NCI-H1930 (cell line): ENCODE data around the gene DDX49.
A peak's percentile ranks its signal among the peaks of the same experiment; 100 is the strongest.
"Not testable (repeated sequence)": the region's sequence is repeated elsewhere in the genome, so short reads cannot be mapped to it uniquely, and the experiment has no call there.

Experiments used
- DNase-seq, 2 experiments: peaks; one replicate each; lab custom pipeline; 2025; lab: John Stamatoyannopoulos, UW

The DDX49 gene

GRCh38 chr19:18910801-18911436 lies 8.6 kb upstream of the DDX49 start:
- DNase-seq = no peak

GRCh38 chr19:18912933-18913332 lies 6.6 kb upstream of the DDX49 start:
- no peak for DNase-seq

DNA sequence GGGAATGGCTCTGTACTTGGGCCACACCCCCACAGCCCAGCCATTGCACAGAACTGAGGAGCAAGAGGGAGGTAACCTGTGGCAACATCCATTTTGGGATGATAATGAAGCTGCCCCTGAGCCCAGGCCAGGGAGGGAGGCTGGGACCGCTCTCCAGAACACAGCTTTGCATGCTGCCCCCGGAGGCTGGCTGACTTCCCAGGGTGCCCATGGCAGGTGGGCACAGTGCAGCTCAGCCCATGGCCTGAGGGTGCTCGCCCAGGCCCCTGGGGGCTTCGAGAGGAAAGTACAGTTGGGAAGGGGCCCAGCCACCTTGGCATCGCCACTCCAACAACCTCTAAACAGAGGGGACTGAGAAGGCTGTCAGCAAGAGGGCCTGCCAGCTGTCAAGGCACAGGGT lies 6.0 kb upstream of the DDX49 start:
- no peak for DNase-seq

DNA sequence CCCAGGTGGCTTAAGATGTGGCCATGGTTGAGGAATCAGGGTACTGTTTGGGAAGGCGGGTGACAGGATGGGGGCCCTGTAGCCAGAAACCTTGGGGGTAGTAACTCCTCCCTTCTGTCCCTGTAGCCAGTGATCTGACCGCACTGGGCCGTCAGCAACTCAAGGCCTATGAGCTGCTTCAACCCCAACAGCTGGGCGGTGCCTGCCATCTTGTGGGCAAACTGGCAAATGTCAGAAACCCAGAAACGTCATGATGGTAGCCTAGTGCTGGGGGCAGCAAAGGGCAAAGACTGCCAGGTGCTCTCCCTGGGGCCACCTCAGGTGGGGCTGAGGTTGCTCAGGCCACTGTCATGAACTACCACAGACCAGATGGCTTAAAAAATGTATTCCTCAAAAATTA lies 3.9 kb upstream of the DDX49 start:
- DNase-seq = peak in 1 of 2 experiments; percentile 4

DNA sequence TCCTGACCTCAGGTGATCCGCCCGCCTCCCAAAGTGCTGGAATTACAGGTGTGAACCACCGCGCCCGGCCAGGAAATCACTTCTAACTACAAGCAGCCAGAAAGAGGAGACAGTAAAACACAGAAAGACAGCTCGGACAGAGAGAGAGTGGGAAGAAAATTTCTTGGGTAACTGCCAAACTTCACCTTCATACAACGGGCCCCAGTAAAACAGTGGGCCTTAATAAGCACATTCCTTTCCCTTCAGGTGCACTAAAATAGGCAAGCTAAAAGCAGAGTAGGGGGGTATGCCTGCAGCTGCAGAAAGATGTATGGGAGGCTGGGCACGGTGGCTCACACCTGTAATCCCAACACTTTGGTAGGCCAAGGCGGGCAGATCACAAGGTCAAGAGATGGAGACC lies 1.9 kb upstream of the DDX49 start:
- not testable (repeated sequence) for DNase-seq

GRCh38 chr19:18919900-18920214 lies 342 bp downstream of the DDX49 start:
- no peak for DNase-seq

DNA sequence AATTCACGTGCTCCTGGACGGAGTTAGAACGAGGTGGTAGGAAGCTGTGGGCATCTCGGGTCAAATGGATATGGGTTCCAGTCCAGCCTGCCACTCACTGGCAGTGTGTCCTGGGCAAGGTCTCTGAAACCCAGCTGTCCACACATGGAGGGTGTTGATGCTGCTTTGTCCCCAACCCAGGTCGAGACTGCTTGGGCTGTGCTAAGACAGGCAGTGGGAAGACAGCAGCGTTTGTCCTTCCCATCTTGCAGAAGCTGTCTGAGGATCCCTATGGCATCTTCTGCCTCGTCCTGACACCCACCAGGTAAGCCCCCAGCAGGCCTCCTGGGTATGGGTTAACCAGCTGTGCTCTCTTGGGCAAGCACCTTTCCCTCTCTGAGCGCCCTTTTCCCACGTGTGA lies 885 bp downstream of the DDX49 start:
- no peak for DNase-seq

DNA sequence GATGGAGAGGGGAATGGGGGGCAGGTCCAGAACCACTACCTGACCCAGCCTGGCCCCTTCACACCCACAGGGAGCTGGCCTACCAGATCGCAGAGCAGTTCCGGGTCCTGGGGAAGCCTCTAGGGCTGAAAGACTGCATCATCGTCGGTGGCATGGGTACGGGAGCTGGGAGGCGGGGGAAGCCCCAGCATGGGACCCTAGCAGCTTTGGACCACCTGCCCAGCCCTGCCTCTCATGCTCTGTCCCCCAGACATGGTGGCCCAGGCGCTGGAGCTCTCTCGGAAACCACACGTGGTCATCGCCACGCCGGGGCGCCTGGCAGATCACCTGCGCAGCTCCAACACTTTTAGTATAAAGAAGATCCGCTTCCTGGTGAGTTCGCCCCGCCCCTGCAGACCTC lies 2.1 kb downstream of the DDX49 start:
- no peak for DNase-seq

GRCh38 chr19:18922228-18922985 lies 2.9 kb downstream of the DDX49 start:
- DNase-seq = no peak

GRCh38 chr19:18924684-18925213 lies 5.2 kb downstream of the DDX49 start:
- no peak for DNase-seq

GRCh38 chr19:18928018-18928805 lies 8.7 kb downstream of the DDX49 start:
- DNase-seq = no peak

GRCh38 chr19:18929311-18929710 lies 9.8 kb downstream of the DDX49 start:
- no peak for DNase-seq

GRCh38 chr19:18931316-18932162 lies 12.0 kb downstream of the DDX49 start:
- no peak for DNase-seq

- DNase-seq = no peak
Observed at GRCh38 chr19:18932216-18932841, 12.8 kb downstream of the DDX49 start.

DNA sequence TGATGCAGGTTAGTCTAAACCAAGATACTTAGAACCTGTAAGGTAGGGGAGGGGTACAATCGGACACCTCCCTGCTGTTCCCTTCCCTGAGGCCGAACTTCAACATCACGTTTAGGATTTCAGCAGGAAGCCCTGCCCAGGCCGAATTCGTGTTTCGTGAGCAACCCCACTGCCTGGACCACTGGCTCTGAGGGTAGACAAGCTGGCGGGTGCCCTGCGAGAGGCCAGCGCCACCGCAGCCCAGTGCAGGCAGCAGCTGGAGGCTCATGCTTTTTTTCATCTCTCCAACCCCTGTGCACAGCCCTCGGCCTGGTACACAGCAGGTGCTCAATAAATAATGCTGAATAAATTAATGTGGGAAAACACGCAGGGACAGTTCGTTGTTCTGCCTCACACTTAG lies 13.8 kb downstream of the DDX49 start:
- no peak for DNase-seq

- no peak for DNase-seq
Observed at GRCh38 chr19:18939163-18939562, 19.6 kb downstream of the DDX49 start.

DNA sequence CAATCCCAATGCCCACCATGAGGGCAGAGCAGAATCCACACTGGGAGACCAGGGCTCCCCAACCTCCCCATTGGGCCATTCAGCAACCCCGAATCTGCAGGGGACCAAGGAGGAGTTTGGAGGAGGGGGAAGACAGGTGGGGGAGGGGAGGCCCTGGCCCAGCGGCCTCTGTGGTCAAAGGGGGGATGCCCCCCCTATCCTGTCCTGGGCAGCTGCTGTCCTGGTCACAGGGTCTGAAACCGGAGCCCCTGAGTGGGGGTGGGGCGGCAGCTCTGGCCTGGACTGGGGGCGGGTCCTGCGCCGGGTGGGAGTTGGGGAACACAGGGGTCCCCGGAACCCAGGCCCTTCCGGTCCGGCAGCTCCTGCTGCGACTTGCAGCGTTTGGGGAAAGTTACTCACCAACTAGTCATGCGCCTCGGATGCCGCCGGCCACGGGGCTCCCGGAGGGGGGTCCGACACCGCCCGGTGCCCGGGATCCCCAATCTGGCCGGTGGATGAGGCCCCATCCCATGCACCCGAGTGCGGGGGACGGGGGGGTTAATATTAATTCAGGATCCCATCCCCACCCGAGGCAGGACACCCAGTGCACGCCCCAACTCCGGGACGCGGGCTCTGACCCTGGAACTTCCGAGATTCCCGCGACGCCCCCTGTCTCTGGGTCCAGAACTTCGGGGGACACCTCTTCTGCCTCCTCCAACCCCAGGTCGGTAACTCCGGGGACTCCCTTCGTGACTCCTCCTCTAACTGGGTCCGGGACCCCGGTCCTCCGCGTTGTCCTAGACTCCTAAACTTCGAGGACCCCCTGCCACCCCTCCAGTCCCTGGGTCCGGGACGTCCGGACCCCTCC lies 20.6 kb downstream of the DDX49 start:
- DNase-seq = no peak

DNA sequence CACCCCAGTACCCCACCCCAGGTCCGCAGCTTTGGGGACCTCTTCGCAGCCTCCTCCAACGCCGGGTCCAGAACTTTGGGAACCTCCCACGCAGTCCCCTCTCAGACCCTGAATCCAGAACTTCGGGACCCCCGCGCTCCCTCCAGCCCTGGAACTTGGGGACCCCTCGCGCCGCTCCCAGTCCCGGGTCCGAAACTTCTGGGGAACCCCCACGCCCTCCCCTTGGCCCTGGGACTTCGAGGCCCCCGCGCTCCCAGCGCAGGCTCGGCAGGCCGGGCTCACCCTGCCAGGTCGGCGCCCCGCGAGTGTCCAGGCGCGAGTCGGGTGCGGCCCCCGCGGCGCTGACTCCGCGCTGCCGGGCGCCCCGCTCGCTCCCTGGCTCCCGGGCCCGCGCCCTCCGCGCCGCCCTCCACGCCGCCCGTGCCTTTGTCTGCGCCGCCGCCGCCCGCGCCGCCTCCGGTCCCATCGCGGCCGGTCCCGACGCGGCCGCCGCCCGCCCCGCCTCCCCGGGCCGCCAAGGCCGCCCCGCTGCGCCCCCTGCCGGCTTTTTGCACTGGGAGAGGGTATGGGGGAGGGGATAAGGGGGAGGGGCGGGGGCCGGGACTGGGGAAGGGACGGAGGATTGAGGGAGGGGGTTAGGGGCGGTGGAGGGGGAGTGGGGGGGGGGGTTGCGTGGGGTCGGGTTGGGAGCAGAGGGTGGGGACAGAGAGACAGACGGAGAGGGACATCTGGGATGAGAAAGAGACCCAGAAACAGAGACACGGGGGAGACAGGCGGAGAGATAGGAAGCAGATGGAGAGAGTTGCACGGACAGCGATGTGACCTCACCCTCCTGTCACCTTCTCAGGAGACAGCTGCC lies 21.5 kb downstream of the DDX49 start, which contains the start of gene HOMER3:
HOMER3 (minus strand) TSS at position 449 of the 859 bp plus-strand sequence. CDS start 2,235 bp downstream, outside the sequence.
- peak; percentile 11 to 62 for DNase-seq

GRCh38 chr19:18941628-18942354 lies 22.3 kb downstream of the DDX49 start:
- DNase-seq = no peak
